ENCODE data around the gene TENM4. TPM values are rescaled to one million over a fixed set of nuclear protein-coding genes. Genes with fewer than 3 reads are reported as not detected.
A peak's percentile ranks its signal among the peaks of the same experiment; 100 is the strongest.

TENM4 gene
- total and polyA plus RNA-seq, 11 donors: 0.08 to 6.4 (median 1.0) TPM

GRCh38 chr11:79403839-79404238 is 37.0 kb downstream of the TENM4 start:
- intact Hi-C loops (cut with DNase I): loop anchor here in 4 of 10 donors (5.0 to 10.0 kb wide), 4 partner anchors 59 to 91 kb away; no protein-coding TSS in a partner anchor
- H3K36me3 ChIP-seq: no peaks in the 10 kb centered on the region
- ATAC-seq: no peak

GRCh38 chr11:79402912-79403311 is 37.9 kb downstream of the TENM4 start:
- H3K27me3 ChIP-seq: no peaks in the 10 kb centered on the region
- DNase-seq: no peak
- TF ChIP-seq POLR2A (IDR thresholded peaks at IDR 0.05): no peak
- TF ChIP-seq CTCF (IDR thresholded peaks at IDR 0.05): no peak
- no peaks in the 10 kb centered on the region for H3K4me1 ChIP-seq
- intact Hi-C loops (cut with DNase I): loop anchor here in 4 of 10 donors (5.0 to 10.0 kb wide), 4 partner anchors 58 to 92 kb away; no protein-coding TSS in a partner anchor
- no peak for ATAC-seq
- no peaks in the 10 kb centered on the region for H3K36me3 ChIP-seq
- H3K4me3 ChIP-seq: no peak overlapping the region
- 79 to 81% (median 80%) methylated on average over 3 of the region's 3 CpGs for WGBS, 4 donors
- H3K9me3 ChIP-seq: no peaks in the 10 kb centered on the region
- no peak overlapping the region for H3K27ac ChIP-seq

More at GRCh38 chr11:79403839-79404238, 37.0 kb downstream of the TENM4 start:
- H3K9me3 ChIP-seq: no peaks in the 10 kb centered on the region
- no peaks in the 10 kb centered on the region for H3K4me1 ChIP-seq
- no peak overlapping the region for H3K4me3 ChIP-seq
- WGBS, 4 donors: 85 to 93% (median 92%) methylated on average over 1 of the region's 1 CpG
- DNase-seq: no peak
- no peak overlapping the region for H3K27ac ChIP-seq
- H3K27me3 ChIP-seq: no peaks in the 10 kb centered on the region
- TF ChIP-seq CTCF (IDR thresholded peaks at IDR 0.05) (no peak), POLR2A (IDR thresholded peaks at IDR 0.05) (no peak)

DNA sequence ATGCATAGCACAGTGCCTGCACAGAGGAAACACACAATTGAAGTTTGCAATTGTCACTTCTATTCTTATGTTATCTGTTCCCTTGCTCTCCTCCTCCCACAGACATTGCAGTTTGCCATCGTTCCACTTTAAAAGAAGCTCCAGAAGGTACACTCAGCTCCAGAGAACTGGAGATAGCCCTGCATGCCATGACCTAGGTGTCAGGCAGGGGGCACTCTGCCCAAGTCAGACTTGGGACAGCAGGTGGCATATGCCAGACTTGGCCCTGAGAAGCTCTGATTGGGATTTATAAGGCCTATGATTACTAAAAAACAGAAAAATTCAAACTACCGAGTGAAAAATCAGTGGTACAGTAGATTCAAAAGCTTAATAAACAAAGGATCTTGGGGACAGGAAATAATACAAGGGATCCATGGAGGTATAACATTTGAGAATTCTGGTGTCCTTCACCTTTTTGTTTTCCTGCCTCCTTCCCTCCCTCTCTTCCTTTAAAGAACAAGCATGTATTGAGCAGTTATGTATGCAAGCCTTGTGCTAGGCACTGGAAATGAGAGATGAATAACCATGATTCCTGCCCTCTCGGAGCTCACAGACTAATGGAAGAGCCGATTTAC is 40.0 kb downstream of the TENM4 start:
- WGBS, 4 donors: 64 to 72% (median 69%) methylated on average over 4 of the region's 4 CpGs
- H3K36me3 ChIP-seq: no peaks in the 10 kb centered on the region
- H3K27me3 ChIP-seq: no peaks in the 10 kb centered on the region
- no peak overlapping the region for H3K4me3 ChIP-seq
- intact Hi-C loops (cut with DNase I): loop anchor here in 4 of 10 donors (5.0 to 10.0 kb wide), 4 partner anchors 56 to 94 kb away; no protein-coding TSS in a partner anchor
- TF ChIP-seq CTCF (IDR thresholded peaks at IDR 0.05) (peak; percentile 34 to 66 (median 51)), POLR2A (IDR thresholded peaks at IDR 0.05) (no peak)
- H3K4me1 ChIP-seq: no peaks in the 10 kb centered on the region
- DNase-seq (peak in 2 of 5 donors; percentile 32 to 33), ATAC-seq (peak in 3 of 4 donors; percentile 67 to 71 (median 69))
- no peaks in the 10 kb centered on the region for H3K9me3 ChIP-seq
- H3K27ac ChIP-seq: no peak overlapping the region

GRCh38 chr11:79400206-79400605 is 40.6 kb downstream of the TENM4 start:
- TF ChIP-seq CTCF (IDR thresholded peaks at IDR 0.05): no peak
- no peak for TF ChIP-seq POLR2A (IDR thresholded peaks at IDR 0.05)
- Histone ChIP-seq H3K27me3 (no peaks in the 10 kb centered on the region), H3K4me1 (no peaks in the 10 kb centered on the region), H3K27ac (no peak overlapping the region), H3K9me3 (no peaks in the 10 kb centered on the region), H3K36me3 (no peaks in the 10 kb centered on the region), H3K4me3 (no peak overlapping the region)
- intact Hi-C loops (cut with DNase I): loop anchor here in 4 of 10 donors (5.0 to 10.0 kb wide), 4 partner anchors 55 to 95 kb away; no protein-coding TSS in a partner anchor
- ATAC-seq (no peak), DNase-seq (no peak)
- WGBS, 4 donors: 52 to 71% (median 60%) methylated on average over 2 of the region's 2 CpGs

All from heart left ventricle (tissue), 16 donors.